ENCODE measurements around the gene SV2A. TPM values are rescaled to one million over a fixed set of nuclear protein-coding genes. Genes with fewer than 3 reads are reported as not detected.

Gene SV2A
- total RNA-seq, result 0.32 and 3.3 TPM in 2 replicates

GRCh38 chr1:149917571-149918144 is at the start of gene SV2A:
Gene SV2A, minus strand, starts transcription at chr1:149917844. Its CDS starts 4,004 bp downstream, at chr1:149913840.

GRCh38 chr1:149936170-149936991 is 18.7 kb upstream of the SV2A start, which contains the start of gene MTMR11:
Gene MTMR11, minus strand, starts transcription at chr1:149936879. Its CDS starts 232 bp downstream, at chr1:149936647.

GRCh38 chr1:149927563-149928400 is 10.1 kb upstream of the SV2A start, which contains the start of gene SF3B4:
Gene SF3B4, minus strand, starts transcription at chr1:149927803. Its CDS starts 44 bp downstream, at chr1:149927759.

GRCh38 chr1:149899460-149900284 is 18.0 kb downstream of the SV2A start, which contains the start of gene BOLA1:
Gene BOLA1, plus strand, starts transcription at chr1:149899568. Its CDS starts 492 bp downstream, at chr1:149900060.

Other genes starting within 250 kb of the SV2A start
- gene FCGR1A, start 135.2 kb downstream of the SV2A start, total RNA-seq, result not detected in 2 replicates
- gene BOLA1, start 18.3 kb downstream of the SV2A start, total RNA-seq, result 7.8 and 8.3 TPM in 2 replicates
- gene SF3B4, start 10.0 kb upstream of the SV2A start, total RNA-seq, result 6.2 and 18.9 TPM in 2 replicates
- gene MTMR11, start 19.0 kb upstream of the SV2A start, total RNA-seq, result 0.16 and 0.94 TPM in 2 replicates
- 8.4 and 16.9 TPM in 2 replicates for gene OTUD7B, start 92.9 kb upstream of the SV2A start, total RNA-seq
- 18.6 and 43.3 TPM in 2 replicates for gene VPS45, start 149.9 kb upstream of the SV2A start, total RNA-seq
- 91.6 and 107 TPM in 2 replicates for gene PLEKHO1, start 232.1 kb upstream of the SV2A start, total RNA-seq